ENCODE data around the gene MRPL21.

GRCh38 chr11:68942751-68943271 is 39.2 kb upstream of the MRPL21 start:
- TF ChIP-seq POLR2AphosphoS5 (IDR thresholded peaks at IDR 0.05; ENCODE audit: low read depth, low read length), result no peak
- no peak for TF ChIP-seq POLR2A (IDR thresholded peaks at IDR 0.05; ENCODE audit: low read depth, low read length)

Data from GM12892 (cell line).